Psoas muscle (tissue), 8 donors: Measurements from ENCODE around the gene EIF2S3B. TPM values are rescaled to one million over a fixed set of nuclear protein-coding genes. Genes with fewer than 3 reads are reported as not detected.
A peak's percentile ranks its signal among the peaks of the same experiment; 100 is the strongest.
"Not testable (repeated sequence)": the region's sequence is repeated elsewhere in the genome, so short reads cannot be mapped to it uniquely, and the experiment has no call there.

Source experiments
- ATAC-seq, 4 donors: fragments of 200-7000 bp; cut with Tn5 transposase; one replicate each; pipeline ENCODE4 v1.9.1; 2020; ENCODE audit warnings: moderate library complexity in 3 of 4, mild to moderate bottlenecking in 2 of 4
- DNase-seq, 2 donors: peaks; one replicate each; pipeline ENCODE4 v3.0.0-alpha.2; 2020
- H3K27ac ChIP-seq: fragments of 200-600 bp; one replicate; pipeline ENCODE4 v1.8.0; 2022
- H3K27me3 ChIP-seq, 3 donors: fragments of 200-600 bp in 1 of 3; one replicate each; pipeline versions ENCODE4 v1.6.1 to v1.8.0; 2013 to 2022; ENCODE audit warnings: low read length in 2 of 3, mild to moderate bottlenecking in 2 of 3, moderate library complexity in 1 of 3; ENCODE audit not compliant: insufficient read depth in 3 of 3
- H3K36me3 ChIP-seq, 2 donors: fragments of 200-600 bp in 1 of 2; one replicate each; pipeline versions ENCODE4 v1.6.1 to v1.8.0; 2013 to 2022; ENCODE audit warnings: low read depth in 1 of 2, mild to moderate bottlenecking in 1 of 2, moderate library complexity in 1 of 2; ENCODE audit not compliant: insufficient read depth in 1 of 2
- H3K4me1 ChIP-seq: fragments of 200-600 bp; one replicate; pipeline ENCODE4 v1.8.0; 2022
- H3K4me3 ChIP-seq: fragments of 200-600 bp; one replicate; pipeline ENCODE4 v1.8.0; 2022; ENCODE audit warnings: mild to moderate bottlenecking
- H3K9me3 ChIP-seq: fragments of 200-600 bp; one replicate; pipeline ENCODE4 v1.8.0; 2022
- WGBS, 3 donors: extraction: QIAGEN DNeasy Blood & Tissue Kit; methylation state at CpG; one replicate each; pipeline versions ENCODE4 v1.1.6 to v1.1.7; 2013; 5-methylcytosine and 5-hydroxymethylcytosine counted together
- intact Hi-C, 2 donors: fragments of 100-400 bp; cut with DNase I; formaldehyde crosslinking; loops; one replicate each; pipeline versions ENCODE4 v1.11.0 to v1.14.2; 2022
- polyA plus RNA-seq, 3 donors: library from polyadenylated mRNA; stranded (reverse); fragments of 200-250 nt; gene quantifications; one replicate each; pipeline ENCODE4 v1.2.3, GENCODE V29; 2013
- total RNA-seq, 4 donors: library from RNA; stranded (reverse); fragmentation: NEBNext Ultra II Directional in 2 of 4; extraction: Animal tissue kit (Norgen Biotek cat#: 25700) in 2 of 4; gene quantifications; one replicate each; pipeline versions ENCODE4 v1.2.1 to v1.2.4, GENCODE V29; 2021 to 2023
- TF ChIP-seq, protein P1 (sequence below): fragments of 200-600 bp; IDR thresholded peaks from one replicate; pipeline ENCODE4 v1.8.0; 2022; ENCODE audit warnings: antibody characterized with exemption
- donor health status: healthy with polysubstance abuse.
- donor health status: DM: no; HTN: no; CAD: no; lungs with moderate emphysema.
- donor health status: Bipolar disorder and iron deficiency.
- donor health status: healthy.
- donor health status: DM: yes; HTN: yes; CAD: no.
- donor health status: DM: no; HTN: no; CAD: no.
- donor health status: DM: no; HTN: no; CAD: no.
- donor health status: DM: yes; HTN: yes; CAD: no.

The EIF2S3B gene
- total and polyA plus RNA-seq, 7 donors, result 0.20 to 2.6 (median 0.38) TPM

DNA sequence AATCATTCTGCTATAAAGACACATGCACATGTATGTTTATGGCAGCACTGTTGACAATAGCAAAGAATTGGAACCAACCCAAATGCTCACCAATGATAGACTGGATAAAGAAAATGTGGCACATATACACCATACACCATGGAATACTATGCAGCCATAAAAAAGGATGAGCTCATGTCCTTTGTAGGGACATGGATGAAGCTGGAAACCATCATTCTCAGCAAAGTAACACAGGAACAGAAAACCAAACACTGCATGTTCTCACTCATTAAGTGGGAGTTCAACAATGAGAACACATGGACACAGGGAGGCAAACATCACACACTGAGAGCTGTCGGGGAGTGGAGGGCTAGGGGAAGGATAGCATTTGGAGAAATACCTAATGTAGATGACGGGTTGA lies 18.4 kb upstream of the EIF2S3B start:
- H3K27ac ChIP-seq, H3K36me3 ChIP-seq, H3K27me3 ChIP-seq, H3K9me3 ChIP-seq, H3K4me3 ChIP-seq, DNase-seq, ATAC-seq, intact Hi-C loops, H3K4me1 ChIP-seq: not testable (repeated sequence)
- WGBS, 3 donors, result 83 to 96% (median 88%) methylated on average over 2 of the region's 2 CpGs

DNA sequence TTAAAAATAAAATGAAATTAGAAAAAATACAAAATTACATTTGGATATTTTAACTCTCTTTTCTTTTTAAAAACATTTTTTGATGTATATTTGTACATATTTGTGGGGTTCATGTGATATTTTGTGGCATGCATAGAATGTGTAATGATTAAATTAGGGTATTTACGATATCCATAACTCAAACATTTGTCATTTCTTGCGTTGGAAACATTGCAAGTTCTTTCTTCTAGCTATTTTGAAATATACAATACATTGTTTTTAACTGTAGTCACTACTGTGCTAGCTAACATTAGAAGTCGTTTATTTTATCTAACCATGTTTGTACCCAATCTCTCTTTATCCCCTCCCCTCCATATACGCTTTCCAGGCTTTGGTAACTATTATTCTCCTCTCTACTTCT lies 13.9 kb upstream of the EIF2S3B start:
- TF ChIP-seq, protein P1, sequence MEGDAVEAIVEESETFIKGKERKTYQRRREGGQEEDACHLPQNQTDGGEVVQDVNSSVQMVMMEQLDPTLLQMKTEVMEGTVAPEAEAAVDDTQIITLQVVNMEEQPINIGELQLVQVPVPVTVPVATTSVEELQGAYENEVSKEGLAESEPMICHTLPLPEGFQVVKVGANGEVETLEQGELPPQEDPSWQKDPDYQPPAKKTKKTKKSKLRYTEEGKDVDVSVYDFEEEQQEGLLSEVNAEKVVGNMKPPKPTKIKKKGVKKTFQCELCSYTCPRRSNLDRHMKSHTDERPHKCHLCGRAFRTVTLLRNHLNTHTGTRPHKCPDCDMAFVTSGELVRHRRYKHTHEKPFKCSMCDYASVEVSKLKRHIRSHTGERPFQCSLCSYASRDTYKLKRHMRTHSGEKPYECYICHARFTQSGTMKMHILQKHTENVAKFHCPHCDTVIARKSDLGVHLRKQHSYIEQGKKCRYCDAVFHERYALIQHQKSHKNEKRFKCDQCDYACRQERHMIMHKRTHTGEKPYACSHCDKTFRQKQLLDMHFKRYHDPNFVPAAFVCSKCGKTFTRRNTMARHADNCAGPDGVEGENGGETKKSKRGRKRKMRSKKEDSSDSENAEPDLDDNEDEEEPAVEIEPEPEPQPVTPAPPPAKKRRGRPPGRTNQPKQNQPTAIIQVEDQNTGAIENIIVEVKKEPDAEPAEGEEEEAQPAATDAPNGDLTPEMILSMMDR, result no peak

DNA sequence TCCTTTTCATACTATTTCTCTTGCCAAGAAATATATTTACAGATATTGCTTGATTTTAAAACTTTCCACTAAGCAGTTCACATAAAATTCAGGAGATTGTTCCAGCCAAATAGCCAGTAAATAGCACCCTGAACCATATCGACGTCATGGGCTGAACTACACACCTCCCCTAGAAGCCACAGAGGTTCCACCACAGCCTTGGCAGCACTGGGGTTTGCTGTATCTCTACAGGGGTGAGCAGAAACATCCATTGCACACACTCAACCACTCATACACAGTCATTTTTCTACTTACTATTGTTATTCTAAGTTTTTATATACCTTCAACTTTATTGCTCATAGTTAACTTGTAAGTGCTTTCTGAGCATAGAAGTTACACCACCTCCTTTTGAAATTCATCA lies 8.1 kb upstream of the EIF2S3B start:
- no peak overlapping the region for H3K4me3 ChIP-seq
- H3K27ac ChIP-seq, result no peak overlapping the region
- no peak for ATAC-seq
- no peaks in the 10 kb centered on the region for H3K4me1 ChIP-seq
- no peak for DNase-seq
- WGBS, 3 donors, result 36 to 45% (median 45%) methylated on average over 2 of the region's 2 CpGs
- H3K36me3 ChIP-seq, result no peaks in the 10 kb centered on the region
- TF ChIP-seq, protein P1, result no peak
- H3K27me3 ChIP-seq, result no peaks in the 10 kb centered on the region
- peaks cover 4% of the 10 kb centered on the region for H3K9me3 ChIP-seq
- intact Hi-C loops, result no loop called here

More for the DNA sequence above, 13.9 kb upstream of the EIF2S3B start:
- Histone ChIP-seq H3K36me3 (no peaks in the 10 kb centered on the region), H3K27ac (no peak overlapping the region), H3K4me3 (no peak overlapping the region), H3K4me1 (no peaks in the 10 kb centered on the region), H3K27me3 (no peaks in the 10 kb centered on the region), H3K9me3 (no peaks in the 10 kb centered on the region)
- DNase-seq (no peak), ATAC-seq (no peak)
- WGBS, 3 donors, result 76 to 81% (median 79%) methylated on average over 4 of the region's 4 CpGs
- intact Hi-C loops, result no loop called here

- intact Hi-C loops, result no loop called here
- WGBS, 3 donors, result 11 to 29% (median 20%) methylated on average over 1 of the region's 1 CpG
Measured at GRCh38 chr12:10498042-10498441, 7.6 kb upstream of the EIF2S3B start.

GRCh38 chr12:10501030-10501429 lies 4.7 kb upstream of the EIF2S3B start:
- H3K36me3 ChIP-seq, result no peaks in the 10 kb centered on the region
- peaks cover 4% of the 10 kb centered on the region for H3K9me3 ChIP-seq
- no peak overlapping the region for H3K27ac ChIP-seq
- H3K4me3 ChIP-seq, result no peak overlapping the region
- H3K4me1 ChIP-seq, result no peaks in the 10 kb centered on the region
- intact Hi-C loops, result no loop called here
- 51 to 67% (median 52%) methylated on average over 3 of the region's 3 CpGs for WGBS, 3 donors
- no peak for ATAC-seq
- no peak for DNase-seq
- no peaks in the 10 kb centered on the region for H3K27me3 ChIP-seq
- TF ChIP-seq, protein P1, result peak; percentile 21

More at GRCh38 chr12:10498042-10498441, 7.6 kb upstream of the EIF2S3B start:
- no peak for ATAC-seq
- DNase-seq, result no peak
- Histone ChIP-seq H3K27me3 (no peaks in the 10 kb centered on the region), H3K4me1 (no peaks in the 10 kb centered on the region), H3K4me3 (no peak overlapping the region), H3K36me3 (no peaks in the 10 kb centered on the region), H3K27ac (no peak overlapping the region), H3K9me3 (peaks cover 4% of the 10 kb centered on the region)
- TF ChIP-seq, protein P1, result no peak
